ENCODE measurements around the gene SCAMP1.

DNA sequence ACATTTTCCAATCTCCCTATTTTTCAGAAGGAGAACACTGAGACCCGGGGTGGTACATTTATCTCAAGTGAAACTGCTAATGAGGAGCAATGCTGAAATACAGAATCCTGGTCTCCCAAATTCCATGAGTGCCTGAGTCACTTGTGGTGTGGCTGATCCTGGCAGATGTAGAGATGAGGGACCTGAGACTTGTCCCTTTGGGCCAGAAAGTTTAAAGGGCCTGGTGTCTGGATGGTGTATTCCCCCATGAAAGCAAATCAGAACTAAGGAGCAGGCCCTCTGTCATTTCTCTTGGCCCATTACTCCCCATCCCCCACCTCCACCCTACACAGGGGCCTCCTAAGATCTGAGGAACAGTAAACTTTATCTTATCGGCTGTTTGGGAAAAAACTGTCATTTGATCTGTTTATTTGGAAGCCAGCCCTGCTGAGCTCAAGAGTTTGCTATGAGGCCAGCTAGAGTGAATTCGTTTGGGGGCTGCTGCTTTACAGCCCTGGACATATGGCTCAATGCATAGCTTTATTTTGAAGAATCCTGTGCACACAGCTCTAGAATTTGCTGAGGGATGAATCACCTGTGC lies 147.9 kb downstream of the SCAMP1 start:
- no peak for TF ChIP-seq TAF1 (IDR thresholded peaks at IDR 0.05; ENCODE audit: low read depth)
- TF ChIP-seq, protein P1, sequence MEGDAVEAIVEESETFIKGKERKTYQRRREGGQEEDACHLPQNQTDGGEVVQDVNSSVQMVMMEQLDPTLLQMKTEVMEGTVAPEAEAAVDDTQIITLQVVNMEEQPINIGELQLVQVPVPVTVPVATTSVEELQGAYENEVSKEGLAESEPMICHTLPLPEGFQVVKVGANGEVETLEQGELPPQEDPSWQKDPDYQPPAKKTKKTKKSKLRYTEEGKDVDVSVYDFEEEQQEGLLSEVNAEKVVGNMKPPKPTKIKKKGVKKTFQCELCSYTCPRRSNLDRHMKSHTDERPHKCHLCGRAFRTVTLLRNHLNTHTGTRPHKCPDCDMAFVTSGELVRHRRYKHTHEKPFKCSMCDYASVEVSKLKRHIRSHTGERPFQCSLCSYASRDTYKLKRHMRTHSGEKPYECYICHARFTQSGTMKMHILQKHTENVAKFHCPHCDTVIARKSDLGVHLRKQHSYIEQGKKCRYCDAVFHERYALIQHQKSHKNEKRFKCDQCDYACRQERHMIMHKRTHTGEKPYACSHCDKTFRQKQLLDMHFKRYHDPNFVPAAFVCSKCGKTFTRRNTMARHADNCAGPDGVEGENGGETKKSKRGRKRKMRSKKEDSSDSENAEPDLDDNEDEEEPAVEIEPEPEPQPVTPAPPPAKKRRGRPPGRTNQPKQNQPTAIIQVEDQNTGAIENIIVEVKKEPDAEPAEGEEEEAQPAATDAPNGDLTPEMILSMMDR (IDR thresholded peaks at IDR 0.05; ENCODE audit: poor library complexity, severe bottlenecking) = no peak
- no peak for TF ChIP-seq EP300 (conservative IDR thresholded peaks at IDR 0.05; ENCODE audit: poor library complexity, severe bottlenecking)
- no peak for TF ChIP-seq EZH2 (IDR thresholded peaks at IDR 0.05; ENCODE audit: borderline replicate concordance, insufficient read depth, low read length, poor library complexity, severe bottlenecking)

All from neural cell (in vitro differentiated cells).